OCI-LY3 (cell line): ENCODE data around the gene SOX21.

Experiments
- H2AFZ ChIP-seq: fragments of 200-600, 300-600 bp; shearing (Covaris generic); 2 replicates; pipeline ENCODE4 v1.6.0; 2014; ENCODE audit warnings: antibody characterized with exemption, low read depth, low read length
- H3K27ac ChIP-seq: fragments of 200-600, 300-600 bp; sonication (generic); 2 replicates; pipeline ENCODE4 v1.5.1; 2014; ENCODE audit warnings: mild to moderate bottlenecking, low read length, moderate library complexity, mixed read lengths
- H3K27me3 ChIP-seq: fragments of 200-600, 300-600 bp; sonication (generic); 2 replicates; pipeline ENCODE4 v1.6.1; 2014; ENCODE audit warnings: low read depth, low read length, mixed read lengths
- H3K36me3 ChIP-seq: fragments of 200-600, 300-600 bp; sonication (generic); replicated peaks from 2 replicates; pipeline ENCODE3; 2014; ENCODE audit warnings: low read depth, low read length, mixed read lengths
- H3K4me1 ChIP-seq: fragments of 300-600, 200-600 bp; sonication (generic); 2 replicates; pipeline ENCODE4 v1.6.1; 2014; ENCODE audit warnings: low read length, mixed read lengths
- H3K4me2 ChIP-seq: fragments of 200-600, 300-600 bp; sonication (generic); 2 replicates; pipeline ENCODE4 v1.6.1; 2014; ENCODE audit warnings: low read length, mixed read lengths
- H3K4me3 ChIP-seq: fragments of 300-600, 200-600 bp; sonication (generic); 2 replicates; pipeline ENCODE4 v1.5.1; 2014; ENCODE audit warnings: antibody characterized with exemption, mild to moderate bottlenecking, low read length, moderate library complexity
- H3K79me2 ChIP-seq: fragments of 300-600, 200-600 bp; shearing (Covaris generic); 2 replicates; pipeline ENCODE4 v1.6.1; 2014; ENCODE audit warnings: mild to moderate bottlenecking, low read length, mixed read lengths
- H3K9ac ChIP-seq: fragments of 300-600, 200-600 bp; shearing (Covaris generic); 2 replicates; pipeline ENCODE4 v1.6.0; 2014; ENCODE audit warnings: mild to moderate bottlenecking, low read length, moderate library complexity
- H3K9me3 ChIP-seq: fragments of 200-600, 300-600 bp; shearing (Covaris generic); 2 replicates; pipeline ENCODE4 v1.6.1; 2014; ENCODE audit warnings: low read length, mixed read lengths; ENCODE audit not compliant: insufficient read depth
- H4K20me1 ChIP-seq: fragments of 200-600, 300-600 bp; sonication (generic); 2 replicates; pipeline ENCODE4 v1.6.1; 2016; ENCODE audit warnings: low read length, mixed read lengths; ENCODE audit not compliant: insufficient read depth
- EZH2phosphoT487 ChIP-seq: fragments of 200-600 bp; shearing (Covaris generic); IDR thresholded peaks from 2 replicates; pipeline ENCODE4 v1.6.1; 2018; ENCODE audit warnings: antibody characterized with exemption, mixed run types, low read depth
- TF ChIP-seq, protein P1 (sequence below): fragments of 200-600, 300-600 bp; sonication (generic); IDR thresholded peaks from 2 replicates; pipeline ENCODE4 v1.5.1; 2014; ENCODE audit warnings: antibody characterized with exemption, low read length, low read depth

SOX21 gene

GRCh38 chr13:94701313-94702180 lies 10.8 kb downstream of the SOX21 start:
- Histone ChIP-seq H3K36me3 (no peaks in the 10 kb centered on the region), H3K27ac (no peak overlapping the region), H3K79me2 (no peaks in the 10 kb centered on the region), H3K9ac (no peak overlapping the region), H2AFZ (no peak overlapping the region), H3K4me1 (no peaks in the 10 kb centered on the region), H3K4me3 (no peak overlapping the region), H3K9me3 (no peaks in the 10 kb centered on the region), H3K4me2 (no peak overlapping the region), H3K27me3 (no peaks in the 10 kb centered on the region), H4K20me1 (no peaks in the 10 kb centered on the region)
- no peak for TF ChIP-seq EZH2phosphoT487
- TF ChIP-seq, protein P1, sequence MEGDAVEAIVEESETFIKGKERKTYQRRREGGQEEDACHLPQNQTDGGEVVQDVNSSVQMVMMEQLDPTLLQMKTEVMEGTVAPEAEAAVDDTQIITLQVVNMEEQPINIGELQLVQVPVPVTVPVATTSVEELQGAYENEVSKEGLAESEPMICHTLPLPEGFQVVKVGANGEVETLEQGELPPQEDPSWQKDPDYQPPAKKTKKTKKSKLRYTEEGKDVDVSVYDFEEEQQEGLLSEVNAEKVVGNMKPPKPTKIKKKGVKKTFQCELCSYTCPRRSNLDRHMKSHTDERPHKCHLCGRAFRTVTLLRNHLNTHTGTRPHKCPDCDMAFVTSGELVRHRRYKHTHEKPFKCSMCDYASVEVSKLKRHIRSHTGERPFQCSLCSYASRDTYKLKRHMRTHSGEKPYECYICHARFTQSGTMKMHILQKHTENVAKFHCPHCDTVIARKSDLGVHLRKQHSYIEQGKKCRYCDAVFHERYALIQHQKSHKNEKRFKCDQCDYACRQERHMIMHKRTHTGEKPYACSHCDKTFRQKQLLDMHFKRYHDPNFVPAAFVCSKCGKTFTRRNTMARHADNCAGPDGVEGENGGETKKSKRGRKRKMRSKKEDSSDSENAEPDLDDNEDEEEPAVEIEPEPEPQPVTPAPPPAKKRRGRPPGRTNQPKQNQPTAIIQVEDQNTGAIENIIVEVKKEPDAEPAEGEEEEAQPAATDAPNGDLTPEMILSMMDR: no peak

- no peak overlapping the region for H3K4me3 ChIP-seq
- H3K4me1 ChIP-seq: no peaks in the 10 kb centered on the region
- H3K9me3 ChIP-seq: no peaks in the 10 kb centered on the region
- H3K4me2 ChIP-seq: no peak overlapping the region
- H3K9ac ChIP-seq: no peak overlapping the region
- no peak overlapping the region for H3K27ac ChIP-seq
- no peaks in the 10 kb centered on the region for H3K27me3 ChIP-seq
- no peaks in the 10 kb centered on the region for H4K20me1 ChIP-seq
- TF ChIP-seq, protein P1: no peak
- H3K79me2 ChIP-seq: no peaks in the 10 kb centered on the region
- no peak overlapping the region for H2AFZ ChIP-seq
- no peaks in the 10 kb centered on the region for H3K36me3 ChIP-seq
Observed at GRCh38 chr13:94700536-94700935, 11.8 kb downstream of the SOX21 start.

- Histone ChIP-seq H3K36me3 (no peaks in the 10 kb centered on the region), H3K27me3 (no peaks in the 10 kb centered on the region), H3K9ac (no peak overlapping the region), H2AFZ (no peak overlapping the region), H3K9me3 (no peaks in the 10 kb centered on the region), H3K4me1 (no peaks in the 10 kb centered on the region), H3K4me3 (no peak overlapping the region), H4K20me1 (no peaks in the 10 kb centered on the region), H3K79me2 (no peaks in the 10 kb centered on the region), H3K4me2 (no peak overlapping the region), H3K27ac (no peak overlapping the region)
- TF ChIP-seq, protein P1: no peak
- no peak for TF ChIP-seq EZH2phosphoT487
Observed at GRCh38 chr13:94700051-94700535, 12.3 kb downstream of the SOX21 start.

- no peaks in the 10 kb centered on the region for H3K9me3 ChIP-seq
- no peak overlapping the region for H3K4me3 ChIP-seq
- H3K4me2 ChIP-seq: no peak overlapping the region
- H3K36me3 ChIP-seq: no peaks in the 10 kb centered on the region
- H3K27me3 ChIP-seq: no peaks in the 10 kb centered on the region
- no peak for TF ChIP-seq EZH2phosphoT487
- TF ChIP-seq, protein P1: no peak
- no peaks in the 10 kb centered on the region for H4K20me1 ChIP-seq
- H3K79me2 ChIP-seq: no peaks in the 10 kb centered on the region
- no peak overlapping the region for H3K9ac ChIP-seq
- H2AFZ ChIP-seq: no peak overlapping the region
- no peak overlapping the region for H3K27ac ChIP-seq
- H3K4me1 ChIP-seq: no peaks in the 10 kb centered on the region
Observed at GRCh38 chr13:94696171-94696570, 16.2 kb downstream of the SOX21 start.
